ENCODE measurements around the gene PPP1R9A. TPM values are rescaled to one million over a fixed set of nuclear protein-coding genes. Genes with fewer than 3 reads are reported as not detected.
"Not testable (repeated sequence)": the region's sequence is repeated elsewhere in the genome, so short reads cannot be mapped to it uniquely, and the experiment has no call there.

The PPP1R9A gene
- total RNA-seq, 1 donor from 2014 or later = 42.8 TPM

DNA sequence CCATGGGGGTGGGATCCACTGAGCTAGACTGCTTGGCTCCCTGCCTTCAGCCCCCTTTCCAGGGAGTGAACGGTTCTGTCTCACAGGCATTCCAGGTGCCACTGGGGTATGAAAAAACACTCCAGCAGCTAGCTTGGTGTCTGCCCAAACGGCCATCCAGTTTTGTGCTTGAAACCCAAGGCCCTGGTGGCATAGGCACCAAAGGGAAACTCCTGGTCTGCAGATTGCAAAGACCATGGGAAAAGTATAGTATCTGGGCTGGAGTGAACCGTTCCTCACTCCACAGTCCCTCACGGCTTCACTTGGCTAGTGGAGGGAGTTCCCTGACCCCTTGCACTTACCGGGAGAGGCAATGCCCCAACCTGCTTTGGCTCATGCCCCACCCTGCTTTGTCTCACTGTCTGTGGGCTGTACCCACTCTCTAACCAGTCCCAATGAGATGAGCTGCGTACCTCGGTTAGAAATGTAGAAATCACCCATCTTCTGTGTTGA lies 62.7 kb downstream of the PPP1R9A start:
- no peak for DNase-seq (ENCODE audit: low spot score)
- intact Hi-C loops (cut with DNase I) = no loop called here

- no peak for DNase-seq (ENCODE audit: low spot score)
- intact Hi-C loops (cut with DNase I) = no loop called here
These were observed 63.9 kb downstream of the PPP1R9A start for GRCh38 chr7:94971051-94971867.

GRCh38 chr7:94972296-94972695 lies 64.9 kb downstream of the PPP1R9A start:
- no peak for DNase-seq (ENCODE audit: low spot score)
- intact Hi-C loops (cut with DNase I) = no loop called here

- intact Hi-C loops (cut with DNase I) = no loop called here
- DNase-seq (ENCODE audit: low spot score) = no peak
These were observed 66.5 kb downstream of the PPP1R9A start for GRCh38 chr7:94973844-94974243.

DNA sequence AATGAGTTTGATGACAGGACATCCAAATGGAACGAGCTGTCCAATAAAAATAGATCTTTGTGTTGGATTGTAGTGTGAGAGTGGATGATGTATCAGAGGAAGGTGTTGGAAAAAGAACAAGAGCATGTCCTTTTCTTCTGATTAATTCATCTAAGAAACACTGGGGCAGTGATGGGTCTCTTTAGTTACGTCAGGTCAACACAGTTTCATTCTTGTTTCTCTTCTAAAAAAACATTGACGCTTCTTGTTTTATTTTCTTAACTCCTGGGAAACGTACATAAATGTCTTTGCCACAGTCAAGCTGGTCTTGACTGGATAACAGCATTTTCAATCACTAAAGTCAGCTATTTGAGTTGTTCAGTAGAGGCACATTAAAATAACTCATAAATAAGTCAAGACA lies 67.0 kb downstream of the PPP1R9A start:
- DNase-seq (ENCODE audit: low spot score) = no peak

DNA sequence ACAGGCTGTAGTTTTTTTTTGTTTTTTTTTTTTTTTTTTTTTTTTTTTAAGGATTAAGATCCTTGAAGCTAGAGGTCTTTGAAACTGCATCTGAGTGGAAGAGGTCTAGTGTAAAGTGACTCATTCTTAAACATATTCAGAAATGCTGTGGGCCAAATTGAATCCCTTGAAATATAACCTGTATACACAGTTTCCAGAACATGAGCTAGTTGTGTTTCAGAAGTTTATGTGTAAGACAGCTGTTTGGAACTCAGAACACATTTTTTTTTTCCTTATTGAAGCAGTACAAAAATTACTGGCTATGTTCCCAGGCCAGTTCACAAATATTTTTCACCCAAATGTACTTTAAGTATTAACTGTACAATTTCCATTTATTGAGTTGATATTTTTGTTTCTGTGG lies 67.9 kb downstream of the PPP1R9A start:
- DNase-seq (ENCODE audit: low spot score) = no peak
- intact Hi-C loops (cut with DNase I) = no loop called here

More for the DNA sequence above, 67.0 kb downstream of the PPP1R9A start:
- intact Hi-C loops (cut with DNase I) = no loop called here

GRCh38 chr7:94980418-94981142 lies 73.2 kb downstream of the PPP1R9A start:
- intact Hi-C loops (cut with DNase I) = no loop called here
- no peak for DNase-seq (ENCODE audit: low spot score)

DNA sequence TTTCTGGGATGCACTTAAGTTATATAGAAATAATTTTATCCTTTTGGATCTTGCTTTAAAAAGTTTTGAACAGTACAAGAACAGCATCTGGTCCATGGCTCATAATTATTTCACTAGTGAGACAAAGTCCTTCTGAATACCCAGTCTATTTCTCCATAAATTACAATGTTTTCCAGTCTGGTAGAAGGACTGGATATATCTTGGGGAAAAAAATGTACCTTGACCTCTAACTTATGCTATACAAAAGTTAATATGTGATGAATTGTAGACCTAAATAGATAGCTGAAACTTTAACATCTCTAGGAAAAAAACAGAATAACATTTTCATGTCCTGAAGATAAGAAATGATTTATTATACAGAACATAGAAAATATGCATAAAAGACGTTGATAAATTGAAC lies 88.5 kb downstream of the PPP1R9A start:
- no peak for DNase-seq (ENCODE audit: low spot score)

DNA sequence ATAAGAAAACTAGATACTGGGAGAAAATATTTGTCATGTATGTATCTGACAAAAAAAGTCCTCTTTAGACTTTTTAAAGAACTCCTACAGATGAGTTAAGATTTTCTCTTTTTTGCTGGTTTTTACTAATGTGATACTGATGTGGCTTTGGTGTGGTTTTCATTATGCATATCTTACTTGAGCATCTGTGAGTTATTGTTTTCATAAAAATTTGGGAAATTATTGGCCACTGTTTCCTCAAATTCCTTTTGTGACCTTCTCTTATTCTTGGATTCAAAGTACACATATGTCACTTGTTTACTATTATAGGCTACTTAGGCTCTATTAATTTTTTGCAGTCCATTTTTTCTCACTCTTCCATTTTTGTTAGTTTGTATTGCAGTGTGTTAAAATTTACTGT lies 89.0 kb downstream of the PPP1R9A start:
- intact Hi-C loops (cut with DNase I) = no loop called here
- DNase-seq (ENCODE audit: low spot score) = no peak

More for the DNA sequence above, 88.5 kb downstream of the PPP1R9A start:
- intact Hi-C loops (cut with DNase I) = no loop called here

- intact Hi-C loops (cut with DNase I) = no loop called here
- DNase-seq (ENCODE audit: low spot score) = no peak
These were observed 90.2 kb downstream of the PPP1R9A start for GRCh38 chr7:94997547-94997946.

DNA sequence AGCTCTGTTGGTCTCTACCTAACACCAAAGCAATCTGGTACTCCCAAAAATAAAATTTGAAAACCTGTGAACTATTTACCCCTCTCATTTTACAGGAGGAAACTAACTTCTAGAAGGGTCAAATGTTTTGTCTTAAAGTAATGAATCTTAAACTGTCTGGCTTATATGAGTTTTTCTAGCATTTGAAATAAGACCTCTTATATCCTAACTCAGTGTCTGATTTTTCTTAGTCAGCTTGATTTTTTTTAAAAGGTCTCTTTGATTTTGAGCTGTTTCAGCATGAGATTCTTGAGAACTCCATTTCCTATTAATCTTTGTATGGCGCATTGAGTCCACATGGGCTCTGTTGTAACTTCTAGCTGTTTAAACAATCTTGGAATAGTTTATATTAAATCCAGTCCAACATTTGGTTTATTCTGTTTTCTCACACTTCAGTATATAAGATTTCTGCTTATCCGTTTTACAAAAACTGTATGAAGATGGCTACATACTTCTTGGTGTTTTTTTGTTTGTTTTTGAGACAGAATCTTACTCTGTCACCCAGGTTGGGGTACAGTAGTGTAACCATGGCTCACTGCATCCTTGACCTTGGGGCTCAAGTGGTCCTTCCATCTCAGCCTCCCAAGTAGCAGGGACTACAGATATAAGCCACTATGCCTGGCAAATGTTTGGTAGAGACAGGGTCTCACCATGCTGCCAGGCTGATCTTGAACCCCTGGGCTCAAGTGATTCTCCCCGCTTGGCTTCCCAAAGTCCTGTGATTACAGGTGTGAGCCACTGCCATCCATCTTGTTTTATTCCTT lies 91.1 kb downstream of the PPP1R9A start:
- intact Hi-C loops (cut with DNase I) = no loop called here
- no peak for DNase-seq (ENCODE audit: low spot score)

GRCh38 chr7:94999069-94999351 lies 91.6 kb downstream of the PPP1R9A start:
- DNase-seq (ENCODE audit: low spot score) = no peak
- intact Hi-C loops (cut with DNase I) = no loop called here

DNA sequence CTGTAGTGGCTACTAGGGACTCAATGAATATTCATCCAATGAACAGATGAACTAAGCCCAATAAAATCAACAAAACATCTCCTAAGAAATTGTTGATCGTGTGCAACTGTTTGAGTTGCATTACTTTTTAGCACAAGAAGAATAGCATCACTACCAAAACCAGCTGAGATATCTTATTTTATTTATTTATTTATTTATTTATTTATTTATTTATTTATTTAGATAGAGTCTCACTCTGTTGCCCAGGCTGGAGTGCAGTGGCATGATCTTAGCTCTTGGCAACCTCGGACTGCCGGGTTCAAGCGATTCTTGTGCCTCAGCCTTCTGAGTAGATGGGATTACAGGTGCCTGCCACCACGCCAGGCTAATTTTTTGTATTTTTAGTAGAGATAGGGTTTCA lies 92.2 kb downstream of the PPP1R9A start:
- DNase-seq (ENCODE audit: low spot score); intact Hi-C loops (cut with DNase I): not testable (repeated sequence)

DNA sequence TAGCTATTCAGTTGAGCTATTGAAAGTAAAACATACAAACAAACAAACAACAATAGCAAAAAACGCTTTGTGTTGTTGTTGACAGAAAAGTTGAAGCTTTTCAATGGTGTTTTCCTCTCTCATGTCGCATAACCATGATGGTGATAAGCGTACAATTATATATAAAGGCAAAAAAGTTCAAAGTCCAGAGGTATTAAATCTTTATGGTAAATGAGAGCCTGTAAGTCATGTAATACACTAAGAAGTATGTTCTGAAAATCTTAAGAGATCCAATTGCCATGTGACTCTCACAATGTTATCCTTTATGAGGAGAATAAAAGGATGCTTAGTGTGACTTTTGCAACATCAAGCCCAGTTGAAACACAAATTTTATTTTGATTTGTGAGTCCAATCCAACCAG lies 93.9 kb downstream of the PPP1R9A start:
- DNase-seq (ENCODE audit: low spot score) = no peak
- intact Hi-C loops (cut with DNase I) = no loop called here

GRCh38 chr7:95001815-95002561 lies 94.6 kb downstream of the PPP1R9A start:
- intact Hi-C loops (cut with DNase I) = no loop called here
- DNase-seq (ENCODE audit: low spot score) = no peak

- DNase-seq (ENCODE audit: low spot score) = no peak
These were observed 95.4 kb downstream of the PPP1R9A start for GRCh38 chr7:95002775-95003174.

DNA sequence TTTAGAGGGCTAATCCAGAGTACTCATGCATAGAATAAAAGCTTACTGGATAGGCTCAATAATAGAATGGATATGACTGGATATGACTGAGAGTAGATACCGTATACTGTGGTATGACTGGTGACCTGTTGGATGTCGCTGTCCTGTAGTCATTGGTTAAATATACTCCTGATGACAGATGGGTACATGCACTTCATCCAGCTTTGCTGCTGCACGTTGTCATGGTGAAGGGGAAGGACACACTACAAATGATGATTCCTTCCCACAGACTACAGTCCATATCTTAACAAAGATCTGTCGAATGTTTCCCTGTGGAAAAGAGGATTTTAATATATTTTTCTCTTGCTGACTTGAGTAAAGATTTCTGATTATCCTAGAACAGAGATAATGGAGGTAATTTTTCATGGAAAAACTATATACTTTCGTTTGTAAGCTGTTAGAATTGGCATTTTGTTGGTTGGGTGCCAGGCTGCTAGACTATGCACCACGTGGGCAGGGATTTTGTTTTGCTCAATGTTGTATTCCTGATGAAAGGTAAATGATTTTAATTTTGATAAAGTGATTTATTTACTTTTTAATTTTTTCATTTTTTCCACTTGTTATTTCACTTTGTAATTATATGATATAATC lies 97.3 kb downstream of the PPP1R9A start:
- no peak for DNase-seq (ENCODE audit: low spot score)
- intact Hi-C loops (cut with DNase I) = no loop called here

More at GRCh38 chr7:95002775-95003174, 95.4 kb downstream of the PPP1R9A start:
- intact Hi-C loops (cut with DNase I) = no loop called here

DNA sequence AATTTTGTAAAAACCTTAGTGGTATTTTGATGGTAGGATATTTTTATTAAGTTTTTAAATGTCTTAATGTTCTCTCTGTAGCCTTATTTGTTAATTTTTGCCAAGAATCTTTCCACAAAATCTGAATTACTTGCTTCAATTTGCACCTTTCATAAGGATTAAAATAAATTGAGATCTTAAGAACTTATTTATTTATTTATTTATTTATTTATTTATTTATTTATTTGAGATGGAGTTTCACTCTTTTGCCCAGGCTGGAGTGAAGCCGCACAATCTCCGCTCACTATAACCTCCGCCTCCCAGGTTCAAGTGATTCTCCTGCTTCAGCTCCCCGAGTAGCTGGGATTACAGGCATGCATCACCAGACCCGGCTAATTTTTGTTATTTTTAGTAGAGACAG lies 98.6 kb downstream of the PPP1R9A start:
- intact Hi-C loops (cut with DNase I) = no loop called here
- no peak for DNase-seq (ENCODE audit: low spot score)

GRCh38 chr7:95008773-95009172 lies 101.4 kb downstream of the PPP1R9A start:
- DNase-seq (ENCODE audit: low spot score) = not testable (repeated sequence)

More at GRCh38 chr7:95008773-95009172, 101.4 kb downstream of the PPP1R9A start:
- intact Hi-C loops (cut with DNase I) = not testable (repeated sequence)

All from cardiac septum (tissue), 1 donor.